ENCODE data around the gene RABL6.

The RABL6 gene

GRCh38 chr9:136808075-136808805, 492 bp downstream of the RABL6 start:
- Histone ChIP-seq H3K4me3 (ENCODE audit: low read depth, low read length) (peak overlapping the region; percentile 90), H3K36me3 (ENCODE audit: control insufficient read depth, insufficient read depth, low read length) (peaks cover 41% of the 10 kb centered on the region), H3K4me1 (ENCODE audit: control insufficient read depth, insufficient read depth, low read length) (peaks cover 21% of the 10 kb centered on the region; the same call in 1 of the 2 replicates)

GRCh38 chr9:136808806-136809158, 1.0 kb downstream of the RABL6 start:
- Histone ChIP-seq H3K36me3 (ENCODE audit: control insufficient read depth, insufficient read depth, low read length) (peaks cover 44% of the 10 kb centered on the region), H3K4me3 (ENCODE audit: low read depth, low read length) (peak overlapping the region; percentile 90), H3K27ac (ENCODE audit: low read depth, low read length) (peak overlapping the region; percentile 42; the same call in 1 of the 2 replicates), H3K27me3 (ENCODE audit: control insufficient read depth, insufficient read depth, low read length) (no peaks in the 10 kb centered on the region), H3K9me3 (ENCODE audit: control insufficient read depth, insufficient read depth, low read depth, low read length) (no peaks in the 10 kb centered on the region), H3K4me1 (ENCODE audit: control insufficient read depth, insufficient read depth, low read length) (peaks cover 21% of the 10 kb centered on the region; the same call in 1 of the 2 replicates), H3K9ac (ENCODE audit: low read length) (peak overlapping the region; percentile 93)

More at GRCh38 chr9:136808075-136808805, 492 bp downstream of the RABL6 start:
- H3K9me3 ChIP-seq (ENCODE audit: control insufficient read depth, insufficient read depth, low read depth, low read length), result no peaks in the 10 kb centered on the region
- peak overlapping the region; percentile 92 for H3K27ac ChIP-seq (ENCODE audit: low read depth, low read length)
- 0 out of 2 replicates have a peak, but pooled peaks cover 5% of the 10 kb centered on the region for H3K27me3 ChIP-seq (ENCODE audit: control insufficient read depth, insufficient read depth, low read length)
- peak overlapping the region; percentile 93 for H3K9ac ChIP-seq (ENCODE audit: low read length)

- H3K27me3 ChIP-seq (ENCODE audit: control insufficient read depth, insufficient read depth, low read length), result no peaks in the 10 kb centered on the region
- peaks cover 42% of the 10 kb centered on the region for H3K36me3 ChIP-seq (ENCODE audit: control insufficient read depth, insufficient read depth, low read length)
- no peak overlapping the region for H3K9ac ChIP-seq (ENCODE audit: low read length)
- H3K27ac ChIP-seq (ENCODE audit: low read depth, low read length), result no peak overlapping the region
- peaks cover 4% of the 10 kb centered on the region; the same call in 1 of the 2 replicates for H3K4me1 ChIP-seq (ENCODE audit: control insufficient read depth, insufficient read depth, low read length)
- no peak overlapping the region for H3K4me3 ChIP-seq (ENCODE audit: low read depth, low read length)
- no peaks in the 10 kb centered on the region for H3K9me3 ChIP-seq (ENCODE audit: control insufficient read depth, insufficient read depth, low read depth, low read length)
Measured at GRCh38 chr9:136814725-136815421, 7.1 kb downstream of the RABL6 start.

- H3K36me3 ChIP-seq (ENCODE audit: control insufficient read depth, insufficient read depth, low read length), result peaks cover 37% of the 10 kb centered on the region
- no peaks in the 10 kb centered on the region for H3K27me3 ChIP-seq (ENCODE audit: control insufficient read depth, insufficient read depth, low read length)
- no peaks in the 10 kb centered on the region for H3K9me3 ChIP-seq (ENCODE audit: control insufficient read depth, insufficient read depth, low read depth, low read length)
- H3K4me1 ChIP-seq (ENCODE audit: control insufficient read depth, insufficient read depth, low read length), result no peaks in the 10 kb centered on the region
- no peak overlapping the region for H3K27ac ChIP-seq (ENCODE audit: low read depth, low read length)
- no peak overlapping the region for H3K4me3 ChIP-seq (ENCODE audit: low read depth, low read length)
- no peak overlapping the region for H3K9ac ChIP-seq (ENCODE audit: low read length)
Measured at GRCh38 chr9:136815422-136815782, 7.7 kb downstream of the RABL6 start.

GRCh38 chr9:136820971-136821825, 13.4 kb downstream of the RABL6 start:
- H3K4me3 ChIP-seq (ENCODE audit: low read depth, low read length), result peak overlapping the region; percentile 55
- no peaks in the 10 kb centered on the region for H3K27me3 ChIP-seq (ENCODE audit: control insufficient read depth, insufficient read depth, low read length)
- H3K4me1 ChIP-seq (ENCODE audit: control insufficient read depth, insufficient read depth, low read length), result peaks cover 8% of the 10 kb centered on the region; the same call in 1 of the 2 replicates
- H3K36me3 ChIP-seq (ENCODE audit: control insufficient read depth, insufficient read depth, low read length), result peaks cover 35% of the 10 kb centered on the region
- H3K9ac ChIP-seq (ENCODE audit: low read length), result peak overlapping the region; percentile 80
- no peak overlapping the region for H3K27ac ChIP-seq (ENCODE audit: low read depth, low read length)
- H3K9me3 ChIP-seq (ENCODE audit: control insufficient read depth, insufficient read depth, low read depth, low read length), result no peaks in the 10 kb centered on the region

- Histone ChIP-seq H3K4me3 (ENCODE audit: low read depth, low read length) (peak overlapping the region; percentile 55), H3K4me1 (ENCODE audit: control insufficient read depth, insufficient read depth, low read length) (peaks cover 8% of the 10 kb centered on the region; the same call in 1 of the 2 replicates), H3K9me3 (ENCODE audit: control insufficient read depth, insufficient read depth, low read depth, low read length) (no peaks in the 10 kb centered on the region), H3K27me3 (ENCODE audit: control insufficient read depth, insufficient read depth, low read length) (no peaks in the 10 kb centered on the region), H3K9ac (ENCODE audit: low read length) (no peak overlapping the region), H3K27ac (ENCODE audit: low read depth, low read length) (no peak overlapping the region), H3K36me3 (ENCODE audit: control insufficient read depth, insufficient read depth, low read length) (peaks cover 40% of the 10 kb centered on the region)
Measured at GRCh38 chr9:136821826-136822544, 14.2 kb downstream of the RABL6 start.

GRCh38 chr9:136823136-136824046, 15.6 kb downstream of the RABL6 start:
- Histone ChIP-seq H3K9me3 (ENCODE audit: control insufficient read depth, insufficient read depth, low read depth, low read length) (no peaks in the 10 kb centered on the region), H3K36me3 (ENCODE audit: control insufficient read depth, insufficient read depth, low read length) (peaks cover 51% of the 10 kb centered on the region), H3K9ac (ENCODE audit: low read length) (no peak overlapping the region), H3K27ac (ENCODE audit: low read depth, low read length) (no peak overlapping the region), H3K27me3 (ENCODE audit: control insufficient read depth, insufficient read depth, low read length) (no peaks in the 10 kb centered on the region), H3K4me1 (ENCODE audit: control insufficient read depth, insufficient read depth, low read length) (peaks cover 8% of the 10 kb centered on the region; the same call in 1 of the 2 replicates), H3K4me3 (ENCODE audit: low read depth, low read length) (no peak overlapping the region)

GRCh38 chr9:136824496-136825225, 16.9 kb downstream of the RABL6 start:
- H3K9me3 ChIP-seq (ENCODE audit: control insufficient read depth, insufficient read depth, low read depth, low read length), result no peaks in the 10 kb centered on the region
- H3K27me3 ChIP-seq (ENCODE audit: control insufficient read depth, insufficient read depth, low read length), result no peaks in the 10 kb centered on the region
- H3K9ac ChIP-seq (ENCODE audit: low read length), result no peak overlapping the region
- H3K27ac ChIP-seq (ENCODE audit: low read depth, low read length), result no peak overlapping the region
- peaks cover 8% of the 10 kb centered on the region; the same call in 1 of the 2 replicates for H3K4me1 ChIP-seq (ENCODE audit: control insufficient read depth, insufficient read depth, low read length)
- peaks cover 64% of the 10 kb centered on the region for H3K36me3 ChIP-seq (ENCODE audit: control insufficient read depth, insufficient read depth, low read length)
- no peak overlapping the region for H3K4me3 ChIP-seq (ENCODE audit: low read depth, low read length)

- Histone ChIP-seq H3K27me3 (ENCODE audit: control insufficient read depth, insufficient read depth, low read length) (no peaks in the 10 kb centered on the region), H3K27ac (ENCODE audit: low read depth, low read length) (no peak overlapping the region), H3K9me3 (ENCODE audit: control insufficient read depth, insufficient read depth, low read depth, low read length) (no peaks in the 10 kb centered on the region), H3K4me1 (ENCODE audit: control insufficient read depth, insufficient read depth, low read length) (peaks cover 8% of the 10 kb centered on the region; the same call in 1 of the 2 replicates), H3K9ac (ENCODE audit: low read length) (no peak overlapping the region), H3K36me3 (ENCODE audit: control insufficient read depth, insufficient read depth, low read length) (peaks cover 73% of the 10 kb centered on the region), H3K4me3 (ENCODE audit: low read depth, low read length) (no peak overlapping the region)
Measured at GRCh38 chr9:136825295-136826187, 17.8 kb downstream of the RABL6 start.
